HG03460 (cell line): Measurements from ENCODE around the gene THAP5.

Experiments
- ATAC-seq: cut with Tn5 transposase; IDR thresholded peaks from one replicate; pipeline ENCODE4 v1.9.1; 2021; ENCODE audit not compliant: unreplicated experiment

THAP5 gene

GRCh38 chr7:108535744-108536143 lies 33.8 kb downstream of the THAP5 start:
- no peak for ATAC-seq

DNA sequence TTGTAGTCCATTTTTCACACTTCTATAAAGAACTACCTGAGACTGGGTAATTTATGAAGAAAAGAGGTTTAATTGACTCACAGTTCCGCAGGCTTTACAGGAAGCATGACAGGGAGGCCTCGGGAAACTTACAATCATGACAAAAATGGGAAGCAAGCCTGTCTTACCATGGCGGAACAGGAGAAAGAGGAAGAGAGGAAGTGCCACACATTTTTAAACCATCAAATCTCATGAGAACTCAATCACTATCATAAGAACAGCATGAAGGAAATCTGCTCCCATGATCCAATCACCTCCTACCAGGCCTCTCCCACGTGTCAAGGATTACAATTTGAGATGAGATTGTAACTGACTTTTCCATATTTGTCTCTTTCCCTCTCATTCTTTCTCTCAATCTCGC lies 34.2 kb downstream of the THAP5 start:
- no peak for ATAC-seq

DNA sequence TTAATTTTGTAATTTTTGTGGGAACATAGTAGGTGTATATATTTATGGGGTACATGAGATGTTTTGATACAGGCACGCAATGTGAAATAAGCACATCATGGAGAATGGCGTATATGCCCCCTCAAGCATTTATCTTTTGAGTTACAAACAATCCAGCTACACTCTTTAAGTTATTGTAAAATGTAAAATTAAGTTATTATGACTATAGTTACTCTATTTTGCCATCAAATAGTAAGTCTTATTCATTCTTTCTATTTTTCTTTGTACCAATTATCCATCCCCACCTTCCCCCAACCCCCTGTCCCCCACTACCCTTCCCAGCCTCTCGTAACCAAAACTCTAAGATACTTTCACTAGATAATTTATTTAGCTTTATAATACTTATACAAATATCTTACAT lies 35.8 kb downstream of the THAP5 start:
- no peak for ATAC-seq

DNA sequence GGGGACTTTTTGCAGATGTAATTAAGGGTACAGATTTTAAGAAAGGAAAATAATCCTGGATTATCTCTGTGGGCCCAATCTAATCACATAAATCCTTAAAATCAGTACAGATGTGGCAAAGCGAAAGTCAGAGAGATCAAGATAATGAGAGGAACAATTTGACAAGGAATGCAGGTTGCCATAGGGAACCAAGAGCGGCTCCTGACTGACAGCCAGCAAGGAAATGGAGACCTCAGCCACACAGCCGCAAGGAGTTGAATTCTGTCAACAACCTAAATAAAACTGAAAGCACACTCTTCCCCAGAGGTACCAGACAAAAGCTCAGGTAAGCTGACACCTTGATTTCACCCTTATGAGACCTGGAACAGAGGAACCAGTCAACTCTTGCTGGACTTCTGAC lies 40.2 kb downstream of the THAP5 start:
- ATAC-seq: no peak

DNA sequence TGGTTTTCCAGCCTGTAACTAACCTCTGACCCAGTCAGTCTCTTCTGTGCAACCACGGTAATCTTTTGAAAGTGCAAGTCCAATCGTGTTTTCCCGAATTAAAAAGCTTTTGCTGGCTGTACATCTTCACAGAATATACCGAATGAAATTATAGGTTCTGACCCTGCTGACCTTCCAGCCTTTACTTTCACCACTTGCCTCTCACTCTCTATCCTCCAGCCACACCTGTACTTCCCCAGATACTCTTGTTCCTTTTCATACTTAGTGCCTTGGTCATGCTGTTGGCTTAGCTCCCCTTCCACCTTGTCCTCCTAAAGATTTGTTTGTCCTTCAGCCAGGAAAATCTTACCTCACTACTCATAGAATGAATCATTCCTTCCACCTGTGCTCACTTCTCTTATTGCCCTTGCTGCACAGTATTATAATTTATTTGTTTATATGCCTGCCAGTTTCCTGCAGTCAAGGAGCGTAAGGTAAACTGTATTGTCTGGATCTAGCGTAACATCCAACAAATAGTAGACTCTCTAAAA lies 41.3 kb downstream of the THAP5 start:
- no peak for ATAC-seq

- no peak for ATAC-seq
These were observed 42.8 kb downstream of the THAP5 start for GRCh38 chr7:108526768-108527017.

GRCh38 chr7:108525985-108526767 lies 43.3 kb downstream of the THAP5 start, which contains the start of gene PNPLA8:
Gene PNPLA8 (minus strand): TSS chr7:108526135. CDS start chr7:108515491, 10,644 bp downstream.
- peak; percentile 92 for ATAC-seq

DNA sequence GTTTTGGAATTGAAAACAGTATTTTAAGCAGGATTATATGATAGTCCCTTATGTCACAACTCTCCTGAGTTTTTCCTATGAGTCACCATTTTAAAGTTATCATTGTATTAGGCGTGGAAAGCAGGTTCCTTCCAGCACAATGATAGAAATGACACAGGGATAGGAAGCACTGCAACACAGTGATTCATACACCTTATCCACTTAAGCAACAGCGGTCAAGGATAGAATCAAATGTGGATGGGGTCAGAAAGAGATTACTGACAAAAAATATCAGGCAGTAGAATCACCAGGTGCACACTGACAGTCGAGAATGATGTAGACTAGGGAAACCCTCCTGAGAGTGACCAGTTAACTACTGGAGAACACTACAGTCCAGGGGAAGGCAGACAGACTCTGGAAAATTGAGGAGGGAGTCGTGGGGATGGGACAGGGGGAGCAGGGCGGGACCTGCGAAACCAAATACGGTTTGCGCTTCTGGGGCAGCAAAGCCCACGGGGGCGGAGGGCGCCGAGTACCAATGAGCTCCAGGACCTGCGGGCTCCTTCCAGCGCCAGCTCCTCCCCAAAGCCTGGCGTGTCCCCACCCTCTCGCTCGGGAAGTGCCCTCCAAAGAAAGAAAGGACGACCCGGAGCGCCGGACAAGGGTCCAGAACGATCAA lies 44.0 kb downstream of the THAP5 start:
- peak; percentile 45 for ATAC-seq

DNA sequence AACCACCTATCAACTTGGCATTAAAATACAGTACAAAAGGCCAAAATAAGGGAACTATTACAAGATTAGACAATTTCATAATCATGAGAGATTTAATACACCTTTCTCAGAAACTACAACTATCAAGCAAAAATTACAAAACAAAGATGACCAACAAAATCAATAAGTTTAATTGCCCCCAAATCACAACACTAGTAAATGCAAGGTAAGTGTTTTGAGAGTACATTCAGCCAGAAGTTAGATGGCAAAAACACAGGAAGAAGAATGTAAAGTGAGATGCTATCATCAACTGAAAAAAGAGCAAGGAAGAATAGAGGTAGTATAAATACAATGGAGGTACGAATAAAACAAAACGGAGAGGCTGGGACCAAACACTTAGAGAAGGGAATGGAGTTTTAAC lies 46.7 kb downstream of the THAP5 start:
- ATAC-seq: no peak

GRCh38 chr7:108517951-108518350 lies 51.6 kb downstream of the THAP5 start:
- no peak for ATAC-seq

GRCh38 chr7:108515630-108516029 lies 53.9 kb downstream of the THAP5 start:
- no peak for ATAC-seq

GRCh38 chr7:108515013-108515412 lies 54.5 kb downstream of the THAP5 start:
- no peak for ATAC-seq
